SKM-1 (cell line): Measurements from ENCODE around the gene VIM.
A peak's percentile ranks its signal among the peaks of the same experiment; 100 is the strongest.

Source experiments
- DNase-seq: peaks from one replicate; lab custom pipeline; 2025; ENCODE audit not compliant: unreplicated experiment; lab: John Stamatoyannopoulos, UW

Gene VIM

DNA sequence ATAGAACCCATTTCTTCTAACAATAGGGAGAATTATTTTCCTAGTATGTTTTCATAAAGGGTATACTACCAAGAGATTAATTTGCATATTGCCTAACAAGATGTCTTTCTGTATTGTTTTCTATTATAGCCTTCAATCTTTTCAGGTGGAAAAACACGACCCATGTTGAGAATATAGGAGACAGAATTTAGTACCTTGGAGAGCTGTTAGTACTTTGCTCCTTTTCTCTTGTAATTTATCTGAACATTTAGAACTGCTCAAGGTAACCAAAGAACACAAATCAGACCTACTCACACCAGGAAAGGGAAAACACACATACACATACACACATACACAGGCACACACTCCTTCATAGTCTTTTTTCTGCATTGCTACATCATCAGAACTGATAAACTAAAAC is 18.7 kb upstream of the VIM start:
- no peak for DNase-seq

DNA sequence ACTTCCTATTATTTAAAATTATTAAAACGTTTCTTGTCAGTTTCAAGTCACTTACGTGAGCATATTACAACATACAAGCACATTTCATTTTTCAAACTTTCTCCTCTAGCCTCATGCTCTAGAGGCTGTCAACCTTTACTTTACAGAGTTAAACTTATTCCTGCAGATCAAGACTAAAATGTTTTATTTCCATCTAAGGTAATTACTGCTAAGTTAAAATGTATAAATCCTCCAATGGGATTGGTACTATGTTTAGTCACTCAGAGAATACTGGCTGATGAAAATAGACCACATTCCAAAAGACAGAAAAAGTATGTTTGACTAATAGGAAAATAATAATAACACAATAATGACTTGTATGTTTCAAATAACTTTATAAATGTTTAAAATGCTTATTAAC is 18.2 kb upstream of the VIM start:
- no peak for DNase-seq

DNA sequence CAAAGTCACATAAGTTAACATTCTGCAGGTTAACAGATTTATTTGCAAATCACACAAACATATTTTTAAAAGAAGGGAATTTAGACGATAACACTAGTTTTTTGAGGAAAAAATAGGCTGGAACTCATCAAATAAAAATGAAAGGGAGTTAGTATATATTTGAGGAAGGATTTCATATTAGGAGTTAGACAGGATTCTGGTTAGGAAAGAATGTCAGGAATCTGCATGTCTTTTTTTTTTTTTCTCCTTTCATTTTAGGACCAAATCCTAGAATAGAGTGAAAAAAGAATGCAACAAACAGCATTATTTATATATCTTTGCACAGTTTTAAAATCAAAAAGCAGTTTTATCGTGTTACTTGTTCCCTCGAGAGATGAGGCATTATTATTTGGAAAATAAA is 17.7 kb upstream of the VIM start:
- DNase-seq = no peak

DNA sequence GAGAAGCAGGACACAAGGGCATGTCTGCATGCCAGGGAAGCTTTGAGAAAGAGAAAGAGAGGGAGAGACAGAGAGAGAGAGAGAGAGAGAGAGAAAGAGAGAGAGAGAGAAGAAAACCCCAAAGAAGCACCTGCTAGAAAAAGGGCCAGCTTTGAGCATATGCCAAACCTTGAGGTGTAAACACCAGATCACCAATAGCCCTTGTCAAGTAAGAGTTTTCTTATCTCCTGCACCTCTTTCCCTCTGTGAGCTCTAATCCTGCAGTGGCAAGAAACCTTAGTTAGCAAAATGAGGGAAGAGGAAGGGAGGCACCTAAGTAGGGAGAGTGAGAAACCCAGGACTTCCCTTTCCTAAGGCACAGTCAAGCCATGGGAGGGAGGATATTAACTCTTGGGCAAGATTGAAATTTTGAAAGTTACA is 15.2 kb upstream of the VIM start:
- DNase-seq = no peak

DNA sequence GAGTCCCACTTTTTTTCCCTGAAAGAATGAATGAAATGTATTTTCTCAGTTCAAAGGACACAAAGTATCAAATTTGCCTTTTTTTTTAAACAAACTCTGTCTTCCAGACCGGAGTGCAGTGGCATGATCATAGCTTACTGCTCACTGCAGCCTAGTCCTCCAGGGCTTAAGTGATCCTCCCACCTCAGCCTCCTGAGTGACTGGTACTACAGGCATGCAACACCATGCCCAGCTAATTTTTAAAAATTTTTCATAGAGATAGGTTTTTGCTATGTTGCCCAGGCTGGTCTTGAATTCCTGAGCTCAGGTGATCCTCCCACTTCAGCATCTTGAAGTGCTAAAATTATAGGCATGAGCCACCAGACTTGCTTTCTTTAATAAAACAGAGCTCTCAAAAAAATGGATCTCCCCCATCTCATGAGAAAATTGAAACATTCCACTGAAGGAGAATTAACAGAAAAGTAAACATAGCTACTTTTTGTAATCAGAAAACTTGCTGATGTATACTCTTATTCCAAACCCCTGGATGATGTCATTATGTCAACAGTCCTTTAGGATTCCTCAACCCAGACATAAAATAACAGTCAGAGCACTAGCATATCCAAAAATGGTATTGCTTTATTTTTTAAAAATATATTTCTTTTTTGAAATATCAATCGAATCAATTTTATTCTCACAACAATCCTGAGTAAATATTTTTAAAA is 14.2 kb upstream of the VIM start:
- DNase-seq = no peak

DNA sequence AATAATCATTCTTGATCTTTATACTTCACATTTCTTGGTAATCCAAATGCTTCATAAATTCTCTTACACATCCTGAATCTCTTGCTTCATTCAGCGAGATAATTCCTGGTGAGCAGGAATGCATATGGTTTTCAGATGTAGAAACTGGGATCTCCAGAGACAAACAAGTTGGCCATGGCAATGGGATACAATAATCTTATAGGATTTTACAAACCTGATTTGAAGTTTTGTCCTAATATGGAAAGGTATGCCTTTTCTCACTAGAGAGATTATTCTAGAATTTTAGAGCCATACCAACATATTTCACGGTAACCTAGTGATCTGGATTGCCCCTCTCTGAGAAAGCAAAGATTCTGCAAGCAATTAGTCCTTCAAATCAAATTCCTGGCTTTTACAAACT is 13.5 kb upstream of the VIM start:
- no peak for DNase-seq

DNA sequence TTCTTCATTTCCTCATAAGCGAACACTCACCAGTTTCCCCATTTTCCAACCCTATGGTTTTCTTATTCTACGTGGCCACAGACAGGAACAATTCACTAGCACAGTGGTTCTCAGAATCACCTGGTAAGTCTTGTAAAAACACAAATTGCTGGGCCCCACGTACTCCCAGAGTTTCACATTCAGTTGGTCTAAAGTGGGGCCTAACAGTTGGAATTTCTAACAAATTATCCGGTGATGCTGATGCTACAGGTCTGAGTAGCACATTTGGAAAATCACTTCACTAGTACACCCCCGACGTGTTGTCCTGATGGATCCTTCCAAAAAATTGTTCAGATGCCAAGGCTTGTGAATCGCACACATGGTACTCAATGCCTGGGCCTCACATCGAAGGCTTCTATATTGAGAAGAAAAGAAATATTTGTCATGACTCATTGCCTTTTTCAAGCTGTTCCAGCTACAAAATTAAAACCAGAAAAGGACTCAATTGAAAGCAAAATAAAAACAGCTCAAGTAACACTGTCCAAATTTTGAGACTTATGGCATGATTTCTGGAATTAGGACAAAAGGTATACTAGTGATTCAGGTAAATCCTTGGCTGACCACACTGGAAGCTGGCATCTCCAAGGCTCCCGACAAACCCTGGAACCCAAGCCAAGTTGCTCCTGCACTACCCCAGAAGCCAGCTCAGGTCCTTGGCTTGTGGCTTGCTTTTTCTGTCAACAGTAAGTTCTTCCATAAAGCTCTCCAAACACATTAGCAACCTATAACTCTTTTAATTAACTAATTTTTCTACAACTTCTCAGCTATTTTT is 12.9 kb upstream of the VIM start:
- DNase-seq = no peak

DNA sequence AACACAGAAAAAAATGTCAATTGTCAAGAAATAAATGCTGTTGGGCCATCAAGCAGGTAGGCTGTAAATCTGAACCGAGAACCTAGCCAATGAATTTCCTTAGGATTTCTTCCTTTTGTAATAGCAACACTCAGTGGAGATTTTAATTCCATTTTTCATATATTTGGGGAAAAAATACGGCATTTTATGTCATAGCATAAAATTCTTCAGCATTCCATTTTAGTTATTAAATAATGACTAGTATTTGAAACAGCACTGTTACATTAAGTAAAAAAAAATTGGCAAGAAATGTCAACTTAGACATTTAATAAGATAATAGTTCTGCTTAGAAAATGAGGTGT is 12.3 kb upstream of the VIM start:
- DNase-seq = no peak

DNA sequence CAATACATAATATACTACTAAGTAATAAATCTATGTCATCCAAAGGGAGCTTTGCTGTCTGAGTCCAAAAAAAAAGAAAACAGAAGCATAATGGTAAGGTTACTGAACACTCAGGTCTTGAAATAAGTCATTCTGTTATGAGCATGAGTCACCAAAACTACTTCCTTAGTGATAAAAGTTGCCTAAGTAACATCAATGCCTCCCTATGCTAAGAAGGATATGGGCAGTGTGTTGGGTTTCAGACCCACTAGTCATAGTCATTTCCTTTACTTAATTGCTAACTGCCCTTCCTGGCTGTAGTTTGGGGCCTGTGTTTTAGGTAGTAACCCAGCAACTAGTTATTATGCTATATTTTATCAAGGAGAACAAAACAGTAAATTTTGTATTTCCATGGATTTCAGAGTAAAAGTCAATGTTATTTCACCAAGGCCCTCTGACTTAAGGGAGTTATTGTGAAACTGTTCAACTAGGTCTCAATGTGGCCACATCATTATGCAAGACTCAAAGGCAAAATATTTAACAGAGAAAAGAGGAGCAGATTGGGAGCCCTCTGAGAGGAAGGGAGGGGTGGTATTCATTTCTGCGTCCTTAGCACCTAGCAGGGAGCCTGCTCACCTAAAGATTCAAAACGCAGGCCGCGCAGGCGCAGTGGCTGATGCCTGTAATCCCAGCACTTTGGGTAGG is 11.7 kb upstream of the VIM start:
- DNase-seq = peak; percentile 77

DNA sequence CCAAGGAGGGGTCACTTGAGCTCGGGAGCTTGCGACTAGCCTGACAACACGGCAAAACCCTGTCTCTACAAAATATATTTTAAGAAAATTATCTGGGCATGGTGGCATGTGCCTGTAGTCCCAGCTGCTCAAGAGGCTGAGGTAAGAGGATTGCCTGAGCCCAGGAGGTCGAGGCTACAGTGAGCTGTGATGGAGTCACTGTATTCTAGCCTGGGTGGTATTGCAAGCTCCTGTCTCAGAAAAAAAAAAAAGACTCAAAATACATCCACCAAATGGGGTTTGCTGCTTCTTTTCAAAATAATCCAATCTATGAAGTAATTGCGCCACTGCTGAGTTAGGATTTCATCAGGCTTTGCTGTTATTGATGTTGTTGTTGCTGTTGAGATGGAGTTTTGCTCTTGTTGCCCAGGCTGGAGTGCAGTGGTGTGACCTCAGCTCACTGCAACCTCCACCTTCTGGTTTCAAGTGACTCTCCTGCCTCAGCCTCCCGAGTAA is 11.1 kb upstream of the VIM start:
- DNase-seq = no peak

DNA sequence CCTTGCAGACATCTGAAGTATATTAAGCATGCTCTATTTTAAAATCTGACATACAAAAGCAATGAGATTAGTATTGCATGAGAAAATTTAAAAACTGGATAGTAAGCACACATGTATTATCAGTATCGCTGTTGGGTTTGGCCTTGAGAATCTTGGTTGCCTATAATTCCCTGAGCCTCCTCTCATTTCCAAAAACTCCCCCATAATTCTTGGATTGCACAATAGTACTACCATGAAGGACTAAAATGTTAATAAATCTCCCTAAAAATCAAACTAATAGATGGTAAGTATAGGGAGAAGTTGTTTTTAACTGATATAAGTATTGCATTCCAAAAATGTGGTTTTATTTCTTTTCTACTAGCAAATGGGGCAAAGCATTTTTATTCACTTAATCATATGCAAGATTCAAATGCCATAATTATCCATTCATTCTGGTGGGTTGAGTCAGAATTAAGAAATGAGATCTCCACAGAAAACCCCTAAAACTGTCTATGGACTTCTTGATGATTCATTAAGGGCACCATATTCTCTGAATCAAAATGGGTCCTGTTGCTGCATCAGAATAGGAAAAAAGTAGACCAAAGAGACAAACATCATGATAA is 10.3 kb upstream of the VIM start:
- DNase-seq = no peak

DNA sequence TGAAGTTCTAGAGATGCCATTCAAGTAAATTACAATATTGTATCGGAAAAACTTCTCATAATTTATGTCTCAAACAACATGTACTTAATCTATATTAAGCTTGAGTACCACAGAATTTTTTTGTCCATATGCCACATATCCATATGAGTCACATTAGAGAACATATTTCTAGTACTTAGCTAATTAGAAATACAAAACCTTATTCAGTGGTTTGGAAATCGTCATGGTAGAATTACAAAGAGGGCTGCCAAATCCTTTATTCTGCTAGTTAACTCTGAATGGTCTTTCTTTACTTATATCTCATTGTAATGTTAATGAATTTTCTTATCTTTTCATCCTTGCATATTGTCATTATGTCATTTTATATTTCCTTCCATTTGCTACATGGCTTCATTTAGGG is 9.0 kb upstream of the VIM start:
- DNase-seq = no peak

DNA sequence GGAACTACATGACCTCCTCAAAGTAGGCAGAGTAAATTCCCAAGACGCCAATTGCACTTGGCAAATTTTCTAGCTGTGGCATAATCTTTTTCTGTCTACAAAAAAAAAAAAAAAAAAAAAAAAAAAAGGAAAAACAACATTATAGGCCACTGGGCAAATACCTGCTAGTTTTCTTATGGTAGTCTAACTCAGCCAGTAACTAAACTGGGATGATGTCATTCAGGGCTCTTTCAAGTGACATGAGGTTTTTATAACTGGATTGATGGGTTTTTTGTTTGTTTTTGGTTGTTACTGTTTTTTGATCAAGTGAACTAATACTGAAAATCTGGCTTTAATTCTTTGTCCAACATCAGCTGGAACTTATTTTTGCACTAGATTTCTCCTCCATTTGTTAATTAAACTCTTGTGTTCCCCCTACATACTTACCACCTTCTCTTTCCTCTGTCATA is 7.4 kb upstream of the VIM start:
- no peak for DNase-seq

DNA sequence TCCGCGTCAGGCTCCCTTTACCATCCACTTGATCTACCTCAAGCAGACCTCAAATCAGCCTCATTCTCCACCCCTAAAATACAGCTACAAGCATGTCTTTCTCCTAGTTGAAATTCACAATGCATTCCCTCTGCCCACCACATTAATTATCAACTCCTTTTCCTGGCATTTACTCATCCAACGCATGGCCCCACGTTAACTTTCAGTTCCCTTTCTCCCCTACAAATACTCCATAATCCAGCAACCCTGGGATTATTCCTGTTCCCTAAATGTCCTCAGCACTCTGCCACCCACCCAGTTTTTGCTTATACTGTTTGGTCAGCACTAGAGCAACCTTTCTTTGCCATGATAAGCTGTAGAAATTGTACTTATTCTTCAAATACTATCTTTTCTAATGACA is 5.7 kb upstream of the VIM start:
- DNase-seq = no peak

DNA sequence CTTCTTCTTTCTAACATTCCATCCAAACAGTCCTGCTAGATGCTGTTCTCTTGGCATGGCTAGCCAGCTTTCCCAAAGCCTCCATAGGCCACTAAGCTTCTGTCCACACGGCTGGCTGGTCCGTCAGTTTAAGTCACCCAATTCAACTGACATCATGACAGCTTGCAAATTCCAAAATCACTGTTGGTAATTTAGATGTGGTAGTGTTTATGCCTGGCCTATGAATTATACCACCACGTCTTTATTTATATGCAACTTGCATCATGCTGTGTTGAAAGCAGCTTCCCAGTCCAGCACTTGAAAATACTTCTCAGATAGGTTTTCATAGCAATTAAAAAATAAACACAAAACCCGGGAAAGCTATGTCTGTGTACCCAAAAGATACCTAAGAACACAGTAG is 2.2 kb upstream of the VIM start:
- no peak for DNase-seq

DNA sequence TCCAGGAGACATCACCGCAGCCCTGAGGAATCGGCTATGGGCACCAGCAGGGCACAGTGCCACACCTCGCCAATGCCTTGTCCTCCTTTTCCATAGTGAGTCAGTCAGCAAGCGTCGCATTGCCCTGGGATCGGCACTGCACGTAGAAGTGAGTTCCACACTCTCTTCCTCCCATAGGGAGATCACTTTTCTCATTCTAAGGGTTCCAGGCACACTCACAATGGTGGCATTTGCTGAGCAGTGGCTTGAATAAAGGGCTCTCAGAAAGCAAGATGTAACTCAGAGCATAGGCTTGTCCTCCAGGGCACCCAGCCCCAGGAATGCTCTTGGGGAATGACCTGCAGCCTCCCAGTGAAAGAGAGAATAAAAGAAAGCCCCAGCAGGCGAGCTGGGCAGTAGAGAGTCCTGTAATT is 1.1 kb upstream of the VIM start:
- no peak for DNase-seq

DNA sequence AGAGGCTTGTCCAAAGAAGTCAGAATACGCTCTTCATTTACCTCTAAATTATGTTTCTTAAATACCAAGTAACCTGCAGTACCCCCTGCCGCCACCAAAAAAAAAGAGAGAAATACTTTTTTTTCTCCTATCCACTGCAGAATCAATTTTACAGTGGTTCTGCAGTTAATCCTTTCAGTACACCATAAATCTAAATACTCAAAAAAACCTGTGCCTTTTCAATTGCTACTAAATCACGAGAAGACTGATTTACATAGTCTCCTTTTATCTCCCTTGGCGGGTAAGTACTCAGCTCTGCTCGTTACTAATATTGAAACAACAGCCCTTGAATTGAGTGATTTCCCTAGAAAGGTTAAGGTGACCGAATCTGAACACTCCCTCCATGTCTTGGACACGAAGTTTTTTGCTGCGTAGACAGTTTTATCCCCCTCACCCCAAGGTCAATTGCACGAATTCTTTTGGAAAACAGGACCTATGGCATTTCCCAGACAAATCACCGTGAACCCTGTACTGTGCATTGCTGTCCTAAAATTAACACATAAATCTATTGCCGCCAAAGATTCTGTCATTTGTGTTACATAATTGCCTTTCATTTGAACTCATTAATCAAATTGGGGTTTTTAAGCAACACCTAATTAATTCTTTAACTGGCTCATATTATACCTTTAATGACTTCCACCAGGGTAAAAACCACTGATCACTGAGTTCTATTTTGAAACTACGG is 512 bp upstream of the VIM start:
- DNase-seq = no peak

DNA sequence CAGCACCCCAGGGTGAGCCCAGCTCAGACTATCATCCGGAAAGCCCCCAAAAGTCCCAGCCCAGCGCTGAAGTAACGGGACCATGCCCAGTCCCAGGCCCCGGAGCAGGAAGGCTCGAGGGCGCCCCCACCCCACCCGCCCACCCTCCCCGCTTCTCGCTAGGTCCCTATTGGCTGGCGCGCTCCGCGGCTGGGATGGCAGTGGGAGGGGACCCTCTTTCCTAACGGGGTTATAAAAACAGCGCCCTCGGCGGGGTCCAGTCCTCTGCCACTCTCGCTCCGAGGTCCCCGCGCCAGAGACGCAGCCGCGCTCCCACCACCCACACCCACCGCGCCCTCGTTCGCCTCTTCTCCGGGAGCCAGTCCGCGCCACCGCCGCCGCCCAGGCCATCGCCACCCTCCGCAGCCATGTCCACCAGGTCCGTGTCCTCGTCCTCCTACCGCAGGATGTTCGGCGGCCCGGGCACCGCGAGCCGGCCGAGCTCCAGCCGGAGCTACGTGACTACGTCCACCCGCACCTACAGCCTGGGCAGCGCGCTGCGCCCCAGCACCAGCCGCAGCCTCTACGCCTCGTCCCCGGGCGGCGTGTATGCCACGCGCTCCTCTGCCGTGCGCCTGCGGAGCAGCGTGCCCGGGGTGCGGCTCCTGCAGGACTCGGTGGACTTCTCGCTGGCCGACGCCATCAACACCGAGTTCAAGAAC is 1.1 kb downstream of the VIM start:
- DNase-seq = no peak

DNA sequence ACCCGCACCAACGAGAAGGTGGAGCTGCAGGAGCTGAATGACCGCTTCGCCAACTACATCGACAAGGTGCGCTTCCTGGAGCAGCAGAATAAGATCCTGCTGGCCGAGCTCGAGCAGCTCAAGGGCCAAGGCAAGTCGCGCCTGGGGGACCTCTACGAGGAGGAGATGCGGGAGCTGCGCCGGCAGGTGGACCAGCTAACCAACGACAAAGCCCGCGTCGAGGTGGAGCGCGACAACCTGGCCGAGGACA is 1.6 kb downstream of the VIM start:
- no peak for DNase-seq

DNA sequence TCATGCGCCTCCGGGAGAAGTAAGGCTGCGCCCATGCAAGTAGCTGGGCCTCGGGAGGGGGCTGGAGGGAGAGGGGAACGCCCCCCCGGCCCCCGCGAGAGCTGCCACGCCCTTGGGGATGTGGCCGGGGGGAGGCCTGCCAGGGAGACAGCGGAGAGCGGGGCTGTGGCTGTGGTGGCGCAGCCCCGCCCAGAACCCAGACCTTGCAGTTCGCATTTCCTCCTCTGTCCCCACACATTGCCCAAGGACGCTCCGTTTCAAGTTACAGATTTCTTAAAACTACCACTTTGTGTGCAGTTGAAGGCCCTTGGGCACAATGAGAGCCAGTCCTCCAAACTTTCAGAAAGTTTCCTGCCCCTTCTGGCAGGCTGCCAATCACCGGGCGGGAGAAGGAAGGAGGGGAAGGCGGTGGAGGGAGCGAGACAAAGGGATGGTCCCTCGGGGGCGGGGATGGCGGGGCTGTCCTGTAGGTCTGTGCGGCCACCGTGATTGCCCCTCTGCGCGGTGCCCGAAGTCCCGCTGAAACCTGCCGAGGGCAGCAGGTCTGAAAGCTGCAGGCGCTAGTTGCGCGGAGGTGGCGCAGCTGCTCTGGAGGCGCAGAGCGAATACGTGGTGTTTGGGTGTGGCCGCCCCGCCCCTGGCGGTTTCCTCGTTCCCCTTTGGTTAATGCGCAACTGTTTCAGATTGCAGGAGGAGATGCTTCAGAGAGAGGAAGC is 2.1 kb downstream of the VIM start:
- no peak for DNase-seq
